GM21825 (cell line): ENCODE data around the gene RABGGTB.
"Not testable (repeated sequence)": the region's sequence is repeated elsewhere in the genome, so short reads cannot be mapped to it uniquely, and the experiment has no call there.

Source experiments
- ATAC-seq: cut with Tn5 transposase; IDR thresholded peaks from one replicate; pipeline ENCODE4 v1.9.1; 2021; ENCODE audit warnings: mild to moderate bottlenecking, moderate library complexity; ENCODE audit not compliant: unreplicated experiment

RABGGTB gene

DNA sequence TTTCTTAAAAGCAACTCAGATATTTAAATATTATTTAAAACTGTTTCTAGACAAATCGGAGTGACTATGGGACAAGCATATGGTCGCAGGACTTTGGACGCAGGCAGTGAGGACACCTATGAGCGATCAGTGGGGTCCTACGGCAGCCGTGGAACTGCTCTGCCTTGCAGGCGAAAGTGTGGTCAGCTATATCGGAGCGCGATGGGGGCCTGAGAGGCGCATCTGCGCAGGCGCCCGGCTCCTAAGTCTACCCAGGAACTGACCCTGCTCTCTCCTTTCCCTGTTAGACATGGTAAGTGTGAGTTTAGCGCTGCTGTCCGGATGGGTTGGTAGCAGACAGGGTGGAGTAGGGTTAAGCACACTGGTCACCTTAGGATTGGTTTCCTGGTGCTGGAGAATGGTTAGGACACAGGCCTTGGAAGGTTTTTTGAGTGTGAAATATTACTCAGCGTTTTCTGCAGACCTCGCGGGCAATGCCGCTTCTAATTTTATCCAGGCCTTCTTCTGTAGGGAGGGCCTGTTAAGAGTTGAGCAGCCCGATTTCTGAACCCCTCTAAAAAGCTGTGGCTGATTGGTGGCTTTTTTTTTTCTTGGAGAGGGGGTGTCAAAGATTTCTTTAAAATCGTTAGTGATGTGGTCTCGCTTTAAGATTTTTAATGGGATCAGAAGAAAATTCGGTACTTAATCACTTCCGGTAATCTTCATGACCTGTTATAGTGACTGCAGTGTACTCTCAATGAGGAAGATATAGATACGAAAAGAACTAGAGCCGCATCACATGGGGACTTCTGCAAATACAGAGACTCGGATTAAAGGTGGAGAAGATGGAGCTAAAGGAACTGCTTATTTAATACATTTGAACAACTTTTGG is at the start of gene RABGGTB:
RABGGTB (plus strand) TSS at position 274 of the 871 bp plus-strand sequence; CDS start at position 290, 16 bp downstream.
- ATAC-seq: peak; percentile 71

DNA sequence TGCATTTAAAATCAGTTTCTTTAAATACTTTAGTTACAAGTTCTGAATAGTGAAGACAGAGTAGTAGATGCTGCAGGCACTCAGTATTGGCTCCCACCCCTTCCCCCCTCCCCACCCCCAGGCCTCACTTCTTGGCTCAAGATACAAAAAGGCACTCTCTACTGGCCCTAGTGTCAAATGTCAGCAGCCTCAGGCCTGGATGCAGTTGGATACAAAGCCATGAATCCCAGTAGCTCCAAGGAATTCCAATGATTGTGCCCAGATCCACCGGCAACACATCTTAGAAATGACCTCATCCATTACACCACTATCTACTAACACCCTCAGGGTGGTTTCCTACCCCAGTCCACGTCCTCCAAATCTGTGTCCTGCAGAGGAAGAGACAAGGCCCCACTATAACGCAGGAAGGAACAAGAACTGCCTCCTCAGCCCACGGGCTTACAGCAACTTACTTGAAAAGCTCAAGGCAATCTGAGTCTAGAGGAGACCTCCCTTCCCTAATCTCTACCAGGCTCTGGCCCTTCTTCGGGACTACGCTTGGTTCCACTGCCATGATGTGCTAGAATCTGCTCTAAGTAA is 43.9 kb upstream of the RABGGTB start:
- no peak for ATAC-seq

DNA sequence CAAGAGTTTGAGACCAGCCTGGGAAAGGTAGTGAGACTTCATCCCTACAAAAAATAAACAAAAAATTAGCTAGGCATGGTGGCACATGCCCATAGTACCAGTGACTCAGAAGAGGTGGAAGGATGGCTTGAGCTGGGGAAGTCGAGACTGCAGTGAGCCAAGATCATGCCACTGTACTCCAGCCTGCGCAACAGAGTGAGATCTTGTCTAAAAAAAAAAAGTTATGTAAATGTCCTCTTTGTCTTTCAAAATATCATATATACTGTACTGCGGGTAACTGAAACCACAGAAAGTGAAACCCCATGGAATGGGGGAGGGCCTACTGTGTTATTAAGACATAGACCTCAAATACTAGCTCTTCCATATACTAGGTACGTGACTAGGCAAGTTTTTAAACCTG is 40.8 kb upstream of the RABGGTB start:
- peak; percentile 74 for ATAC-seq

DNA sequence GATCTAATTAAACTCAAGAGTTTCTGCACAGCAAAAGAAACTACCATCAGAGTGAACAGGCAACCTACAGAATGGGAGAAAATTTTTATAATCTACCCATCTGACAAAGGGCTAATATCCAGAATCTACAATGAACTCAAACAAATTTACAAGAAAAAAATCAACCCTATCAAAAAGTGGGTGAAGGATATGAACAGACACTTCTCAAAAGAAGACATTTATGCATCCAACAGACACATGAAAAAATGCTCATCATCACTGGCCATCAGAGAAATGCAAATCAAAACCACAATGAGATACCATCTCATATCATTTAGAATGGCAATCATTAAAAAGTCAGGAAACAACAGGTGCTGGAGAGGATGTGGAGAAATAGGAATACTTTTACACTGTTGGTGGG is 28.8 kb upstream of the RABGGTB start:
- ATAC-seq: not testable (repeated sequence)

DNA sequence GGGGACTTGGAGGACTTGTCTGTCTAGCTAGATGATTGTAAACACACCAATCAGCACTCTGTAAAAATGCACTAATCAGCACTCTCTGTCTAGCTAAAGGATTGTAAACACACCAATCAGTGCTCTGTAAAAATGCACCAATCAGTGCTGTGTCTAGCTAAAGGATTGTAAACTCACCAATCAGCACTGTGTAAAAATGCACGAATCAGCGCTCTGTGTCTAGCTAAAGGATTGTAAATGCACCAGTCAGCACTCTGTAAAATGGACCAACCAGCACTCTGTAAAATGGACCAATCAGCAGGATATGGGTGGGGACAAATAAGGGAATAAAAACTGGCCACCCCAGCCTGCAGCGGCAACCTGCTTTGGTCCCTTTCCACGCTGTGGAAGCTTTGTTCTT is 27.5 kb upstream of the RABGGTB start:
- not testable (repeated sequence) for ATAC-seq

DNA sequence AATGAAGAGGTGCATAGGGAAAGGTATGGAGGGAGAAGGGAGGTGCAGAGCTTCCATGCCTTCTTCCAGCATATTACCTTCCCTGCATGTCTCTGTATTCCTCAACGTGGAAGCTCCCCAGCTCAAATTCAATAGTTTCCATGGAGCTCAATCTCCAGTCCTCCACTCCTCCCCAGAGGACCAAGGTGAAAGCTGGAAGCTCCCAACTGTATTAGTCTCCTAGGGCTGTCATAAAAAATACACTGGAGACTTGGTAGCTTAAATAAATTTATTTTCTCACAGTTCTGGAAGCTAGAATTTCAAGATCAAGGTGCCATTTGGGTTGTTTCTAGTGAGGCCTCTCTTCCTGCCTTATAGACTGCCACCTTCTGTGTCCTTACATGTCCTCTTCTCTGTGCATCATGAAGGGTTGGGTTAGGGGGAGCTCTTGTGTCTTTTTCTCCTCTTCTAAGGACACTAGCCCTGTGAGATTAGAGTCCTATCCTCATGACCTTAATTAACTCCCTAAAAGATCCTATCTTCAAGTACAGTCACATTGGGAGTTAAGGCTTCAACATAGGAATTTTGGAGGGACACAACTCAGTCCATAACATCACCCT is 21.9 kb upstream of the RABGGTB start:
- ATAC-seq: peak; percentile 51

DNA sequence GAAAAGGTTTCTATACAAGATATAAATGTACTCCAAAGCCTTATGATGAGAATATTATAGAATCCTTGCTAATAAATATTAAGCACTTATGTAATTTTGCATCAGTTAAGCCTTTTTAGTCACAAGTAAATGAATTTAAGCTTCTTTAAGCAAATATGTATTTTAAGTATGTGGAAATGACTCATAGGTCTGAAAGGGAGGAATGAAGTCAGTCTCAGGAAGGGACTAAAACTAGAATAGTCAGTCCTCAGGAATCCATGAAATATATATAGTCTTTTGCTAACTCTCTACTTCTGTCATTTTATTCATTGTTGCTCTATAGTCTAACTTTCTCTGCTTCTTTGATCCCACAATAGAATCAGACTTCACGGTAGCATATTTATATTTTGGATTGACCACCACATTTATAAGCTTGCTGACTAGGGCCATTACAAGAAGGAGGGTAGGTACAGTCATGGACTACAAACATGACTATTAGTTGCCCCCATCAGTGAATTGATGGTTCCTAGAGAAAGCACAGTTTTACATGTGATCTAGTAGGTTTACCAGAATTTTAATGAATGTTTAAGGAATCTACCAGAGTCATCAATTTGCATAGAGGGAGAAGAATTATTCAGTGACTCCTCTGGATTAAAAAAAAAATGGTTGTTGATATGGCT is 20.2 kb upstream of the RABGGTB start:
- ATAC-seq: no peak

DNA sequence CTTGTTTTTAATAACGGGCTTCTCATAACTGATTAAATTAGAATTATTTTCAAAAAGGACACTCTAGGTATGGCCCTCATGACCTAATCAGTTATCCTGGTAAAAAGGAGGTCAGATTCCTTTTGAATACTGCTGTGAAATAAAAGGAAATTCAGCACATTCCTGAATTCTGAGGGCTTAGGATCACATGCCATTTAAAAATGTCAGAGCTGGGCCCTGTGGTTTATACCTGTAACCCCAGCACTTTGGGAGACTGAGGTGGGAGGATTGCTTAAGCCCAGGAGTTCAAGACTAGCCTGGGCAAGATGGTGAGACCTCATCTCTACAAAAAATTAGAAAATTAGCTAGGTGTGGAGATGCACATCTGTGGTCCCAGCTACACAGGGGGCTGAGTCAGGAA is 18.0 kb upstream of the RABGGTB start:
- no peak for ATAC-seq

DNA sequence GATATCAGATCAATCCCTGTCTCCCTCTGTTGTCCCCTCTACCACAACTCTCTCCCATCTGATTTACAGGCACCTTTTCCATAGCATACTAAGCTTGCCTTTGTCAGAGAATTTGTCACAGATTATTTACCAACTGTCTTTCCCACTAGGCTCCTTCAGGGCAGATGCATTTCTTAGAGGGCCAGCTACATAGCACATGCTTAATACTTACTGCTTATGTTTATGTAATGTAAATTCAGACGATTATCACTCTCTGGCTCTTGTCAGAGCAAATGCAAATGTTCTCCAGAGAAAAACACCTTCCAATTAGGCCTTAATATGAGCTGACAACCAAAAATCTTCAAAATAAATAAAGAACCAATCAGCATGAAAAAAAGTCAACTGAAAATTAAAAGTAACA is 15.3 kb upstream of the RABGGTB start:
- no peak for ATAC-seq

DNA sequence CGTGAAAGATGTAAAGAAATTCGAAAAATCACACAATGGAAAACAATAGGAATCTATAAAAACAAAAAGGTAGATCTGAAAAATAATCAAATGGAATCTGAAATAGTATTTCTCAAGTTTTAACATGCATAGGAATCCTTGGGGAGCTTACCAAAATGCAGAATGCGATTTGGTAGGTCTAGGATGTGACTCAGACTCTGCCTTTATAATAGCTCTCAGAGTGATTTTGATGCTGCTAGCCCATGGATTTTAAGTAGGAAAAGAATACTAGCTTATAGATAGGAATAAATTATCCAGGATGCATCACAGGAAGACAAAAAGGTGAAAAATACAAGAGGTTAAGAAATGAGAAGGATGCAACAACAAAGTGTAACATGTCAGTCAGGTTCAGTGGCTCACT is 14.1 kb upstream of the RABGGTB start:
- no peak for ATAC-seq

DNA sequence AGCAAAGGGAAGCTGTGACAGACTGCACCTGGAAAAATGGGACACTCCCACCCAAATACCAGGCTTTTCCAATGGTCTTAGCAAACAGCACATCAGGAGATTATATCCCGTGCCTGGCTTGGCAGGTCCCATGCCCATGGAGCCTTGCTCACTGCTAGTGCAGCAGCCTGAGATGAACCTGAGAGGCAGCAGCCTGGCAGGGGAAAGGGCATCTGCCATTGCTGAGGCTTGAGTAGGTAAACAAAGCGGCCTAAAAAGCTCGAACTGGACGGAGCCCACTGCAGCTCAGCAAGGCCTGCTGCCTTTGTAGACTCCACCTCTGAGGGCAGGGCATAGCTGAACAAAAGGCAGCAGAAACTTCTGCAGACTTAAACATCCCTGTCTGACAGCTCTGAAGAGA is 8.2 kb upstream of the RABGGTB start:
- ATAC-seq: not testable (repeated sequence)

DNA sequence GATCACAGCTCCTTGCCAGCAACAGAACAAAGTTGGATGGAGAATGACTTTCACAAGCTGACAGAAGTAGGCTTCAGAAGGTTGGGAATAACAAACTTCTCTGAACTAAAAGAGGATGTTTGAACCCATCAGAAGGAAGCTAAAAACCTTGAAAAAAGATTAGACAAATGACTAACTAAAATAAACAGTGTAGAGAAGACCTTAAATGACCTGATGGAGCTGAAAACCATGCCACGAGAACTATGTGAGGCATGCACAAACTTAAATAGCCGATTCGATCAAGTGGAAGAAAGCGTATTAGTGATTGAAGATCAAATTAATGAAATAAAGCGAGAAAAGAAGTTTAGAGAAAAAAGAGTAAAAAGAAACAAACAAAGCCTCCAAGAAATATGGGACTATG is 7.4 kb upstream of the RABGGTB start:
- ATAC-seq: not testable (repeated sequence)

DNA sequence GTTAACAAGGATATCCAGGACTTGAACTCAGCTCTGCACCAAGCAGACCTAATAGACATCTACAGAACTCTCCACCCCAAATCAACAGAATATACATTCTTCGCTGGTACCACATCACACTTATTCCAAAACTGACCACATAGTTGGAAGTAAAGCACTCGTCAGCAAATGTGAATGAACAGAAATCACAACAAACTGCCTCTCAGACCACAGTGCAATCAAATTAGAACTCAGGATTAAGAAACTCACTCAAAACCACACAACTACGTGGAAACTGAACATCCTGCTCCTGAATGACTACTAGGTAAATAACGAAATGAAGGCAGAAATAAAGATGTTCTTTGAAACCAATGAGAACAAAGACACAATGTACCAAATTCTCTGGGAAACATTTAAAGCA is 5.9 kb upstream of the RABGGTB start:
- not testable (repeated sequence) for ATAC-seq

DNA sequence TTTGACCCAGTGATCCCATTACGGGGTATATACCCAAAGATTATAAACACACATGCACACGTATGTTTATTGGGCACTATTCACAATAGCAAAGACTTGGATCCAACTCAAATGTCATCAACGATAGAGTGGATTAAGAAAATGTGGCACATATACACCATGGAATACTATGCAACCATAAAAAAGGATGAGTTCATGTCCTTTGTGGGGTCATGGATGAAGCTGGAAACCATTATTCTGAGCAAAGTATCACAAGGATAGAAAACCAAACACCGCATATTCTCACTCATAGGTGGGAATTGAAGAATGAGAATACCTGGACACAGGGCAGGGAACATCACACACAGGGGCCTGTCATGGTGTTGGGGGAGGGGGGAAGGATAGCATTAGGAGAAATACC is 2.1 kb upstream of the RABGGTB start:
- ATAC-seq: not testable (repeated sequence)

DNA sequence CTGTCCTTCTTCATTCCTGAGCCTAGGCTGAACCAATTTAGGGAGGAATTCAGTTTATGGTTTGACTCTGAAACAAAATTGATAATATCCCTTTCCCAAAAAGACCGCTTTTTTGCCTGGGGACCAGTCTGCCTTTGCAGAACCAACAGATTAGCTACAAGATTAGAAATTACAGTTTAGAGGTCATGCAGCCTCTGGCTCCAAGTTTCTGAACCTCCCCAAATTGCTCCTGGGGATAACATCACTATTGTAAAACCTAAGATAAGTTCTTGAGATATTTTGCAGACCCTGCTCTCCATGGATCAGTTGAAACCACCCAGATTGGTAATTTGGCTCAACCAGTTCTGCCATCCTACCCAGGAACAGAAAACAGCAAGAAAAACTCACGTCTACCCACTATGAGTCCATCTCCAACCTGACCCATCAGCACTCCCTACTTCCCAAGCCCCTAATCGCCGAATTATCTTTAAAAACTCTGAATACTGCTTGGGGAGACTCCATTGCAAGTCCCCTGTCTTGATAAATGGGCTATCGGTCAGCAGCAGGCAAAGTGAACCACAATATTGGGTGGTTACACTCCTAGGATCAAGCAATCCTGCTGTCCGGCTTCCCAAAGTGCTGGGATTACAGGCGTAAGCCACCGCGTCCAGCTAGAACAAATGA is 605 bp upstream of the RABGGTB start:
- peak; percentile 18 for ATAC-seq

DNA sequence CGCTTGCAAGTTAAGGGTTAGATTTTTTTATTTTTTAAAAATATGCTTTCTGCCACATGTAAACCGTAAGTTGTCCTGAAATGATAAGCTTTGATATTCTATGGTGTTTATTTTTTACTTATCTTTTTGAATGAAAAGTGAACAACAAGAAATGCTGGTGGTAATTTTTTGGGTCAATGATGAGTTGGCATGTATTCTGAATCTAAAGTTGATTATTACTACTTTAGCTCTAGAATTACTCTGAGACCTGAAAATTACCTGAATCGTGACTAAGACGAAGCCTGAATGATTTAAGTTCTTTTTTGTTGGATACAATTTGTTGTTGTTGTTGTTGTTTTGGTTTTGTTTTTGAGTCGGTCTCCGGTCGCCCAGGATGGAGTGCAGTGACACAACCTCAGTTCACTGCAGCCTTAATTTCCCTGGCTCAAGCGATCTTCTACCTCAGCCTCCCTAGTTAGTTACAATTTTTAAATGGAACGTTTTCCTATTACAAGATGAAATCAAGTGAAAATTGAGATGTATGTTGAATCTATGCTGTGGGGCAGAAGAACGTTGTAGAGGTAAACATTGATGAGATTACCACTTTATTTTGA is 941 bp downstream of the RABGGTB start:
- no peak for ATAC-seq

DNA sequence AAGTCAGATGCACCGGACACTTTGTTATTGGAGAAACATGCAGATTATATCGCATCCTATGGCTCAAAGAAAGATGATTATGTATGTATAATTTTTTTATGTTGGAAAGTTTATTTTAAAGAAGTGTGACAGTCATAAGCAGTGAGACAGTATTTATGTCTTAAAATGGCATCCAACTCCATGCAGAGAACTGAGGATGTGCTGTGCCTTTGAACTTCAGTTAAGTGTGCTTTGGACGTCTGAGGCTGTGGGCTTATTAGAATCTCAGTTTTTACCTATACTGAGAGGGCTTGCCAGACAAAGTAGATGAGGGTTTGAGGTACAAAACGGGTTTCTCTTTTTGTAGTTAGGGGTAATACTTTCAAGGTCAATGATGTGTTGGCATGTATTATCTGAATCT is 1.5 kb downstream of the RABGGTB start:
- no peak for ATAC-seq

DNA sequence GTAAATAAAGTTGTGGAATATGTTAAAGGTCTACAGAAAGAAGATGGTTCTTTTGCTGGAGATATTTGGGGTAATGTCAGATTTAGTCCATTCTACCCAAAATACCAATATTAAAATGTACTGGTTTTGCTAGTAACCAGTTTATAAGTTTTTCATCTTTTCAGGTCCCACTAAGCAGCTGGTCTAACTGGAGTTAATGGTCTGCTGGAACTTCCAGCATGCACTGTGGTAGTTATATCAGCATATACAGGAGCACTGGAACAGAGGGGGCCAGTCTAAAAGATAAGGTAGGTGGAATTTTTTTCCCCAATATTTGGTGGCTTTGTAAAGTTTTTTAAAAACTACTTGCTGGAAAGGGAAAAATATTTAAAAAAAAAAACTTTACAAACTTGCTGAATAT is 3.9 kb downstream of the RABGGTB start:
- ATAC-seq: no peak

DNA sequence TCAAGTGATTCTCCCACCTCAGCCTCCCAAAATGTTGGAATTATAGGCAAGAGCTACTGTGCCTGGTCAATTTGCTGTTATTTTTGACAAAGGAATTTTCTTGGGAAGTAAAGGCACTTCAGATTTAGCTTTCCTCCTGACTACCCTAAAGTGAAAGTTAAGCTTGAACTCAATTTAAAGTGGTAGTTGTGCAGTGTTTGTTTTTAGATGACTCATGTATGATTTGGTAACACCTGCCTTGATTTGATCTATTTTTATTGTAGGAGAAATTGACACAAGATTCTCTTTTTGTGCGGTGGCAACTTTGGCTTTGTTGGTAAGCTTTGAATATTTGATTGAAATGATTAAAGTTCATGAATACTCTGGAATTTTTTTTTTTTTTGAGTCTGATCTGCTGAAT is 5.0 kb downstream of the RABGGTB start:
- ATAC-seq: no peak

DNA sequence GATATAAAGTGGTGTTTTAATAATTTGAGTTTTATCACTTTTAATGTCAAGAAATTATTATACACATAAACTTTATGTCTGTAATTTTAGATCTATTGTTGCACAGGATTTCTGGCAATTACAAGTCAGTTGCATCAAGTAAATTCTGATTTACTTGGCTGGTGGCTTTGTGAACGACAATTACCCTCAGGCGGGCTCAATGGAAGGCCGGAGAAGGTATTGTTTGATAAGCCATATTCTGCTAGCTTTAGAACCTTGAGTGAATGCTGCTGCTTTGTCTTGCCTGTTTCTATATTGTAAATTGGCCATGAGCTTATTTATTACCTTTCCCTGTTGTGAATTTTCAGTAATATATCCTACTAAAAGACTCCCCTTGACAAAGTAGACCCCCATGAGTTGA is 6.0 kb downstream of the RABGGTB start:
- ATAC-seq: no peak

DNA sequence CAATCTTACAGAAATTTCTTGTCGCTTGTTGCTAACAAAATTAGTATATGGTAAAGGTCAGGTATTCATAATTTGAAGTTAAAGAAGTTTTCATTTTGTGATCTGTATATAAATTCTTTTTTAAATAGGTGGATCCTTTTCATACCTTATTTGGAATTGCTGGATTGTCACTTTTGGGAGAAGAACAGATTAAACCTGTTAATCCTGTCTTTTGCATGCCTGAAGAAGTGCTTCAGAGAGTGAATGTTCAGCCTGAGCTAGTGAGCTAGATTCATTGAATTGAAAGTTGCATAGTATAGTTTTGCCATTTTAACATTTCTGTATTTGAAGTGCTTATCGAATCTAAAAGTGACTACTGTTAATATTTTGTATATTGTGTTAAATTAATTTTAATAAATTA is 8.3 kb downstream of the RABGGTB start:
- no peak for ATAC-seq
